ENCODE measurements around the gene POR.

POR gene

GRCh38 chr7:75980430-75981202, 65.7 kb downstream of the POR start:
- H3K36me3 ChIP-seq (ENCODE audit: insufficient read depth, low read length): peaks cover 4% of the 10 kb centered on the region; the same call in 1 of the 2 replicates
- no peak overlapping the region for H3K9ac ChIP-seq (ENCODE audit: low read depth, low read length)
- H3K4me1 ChIP-seq (ENCODE audit: insufficient read depth, low read length): no peaks in the 10 kb centered on the region
- H3K9me3 ChIP-seq (ENCODE audit: control insufficient read depth, insufficient read depth, low read length): no peaks in the 10 kb centered on the region

GRCh38 chr7:75981203-75981452, 66.2 kb downstream of the POR start:
- Histone ChIP-seq H3K9ac (ENCODE audit: low read depth, low read length) (no peak overlapping the region), H3K36me3 (ENCODE audit: insufficient read depth, low read length) (peaks cover 4% of the 10 kb centered on the region; the same call in 1 of the 2 replicates), H3K4me1 (ENCODE audit: insufficient read depth, low read length) (no peaks in the 10 kb centered on the region), H3K9me3 (ENCODE audit: control insufficient read depth, insufficient read depth, low read length) (no peaks in the 10 kb centered on the region)

DNA sequence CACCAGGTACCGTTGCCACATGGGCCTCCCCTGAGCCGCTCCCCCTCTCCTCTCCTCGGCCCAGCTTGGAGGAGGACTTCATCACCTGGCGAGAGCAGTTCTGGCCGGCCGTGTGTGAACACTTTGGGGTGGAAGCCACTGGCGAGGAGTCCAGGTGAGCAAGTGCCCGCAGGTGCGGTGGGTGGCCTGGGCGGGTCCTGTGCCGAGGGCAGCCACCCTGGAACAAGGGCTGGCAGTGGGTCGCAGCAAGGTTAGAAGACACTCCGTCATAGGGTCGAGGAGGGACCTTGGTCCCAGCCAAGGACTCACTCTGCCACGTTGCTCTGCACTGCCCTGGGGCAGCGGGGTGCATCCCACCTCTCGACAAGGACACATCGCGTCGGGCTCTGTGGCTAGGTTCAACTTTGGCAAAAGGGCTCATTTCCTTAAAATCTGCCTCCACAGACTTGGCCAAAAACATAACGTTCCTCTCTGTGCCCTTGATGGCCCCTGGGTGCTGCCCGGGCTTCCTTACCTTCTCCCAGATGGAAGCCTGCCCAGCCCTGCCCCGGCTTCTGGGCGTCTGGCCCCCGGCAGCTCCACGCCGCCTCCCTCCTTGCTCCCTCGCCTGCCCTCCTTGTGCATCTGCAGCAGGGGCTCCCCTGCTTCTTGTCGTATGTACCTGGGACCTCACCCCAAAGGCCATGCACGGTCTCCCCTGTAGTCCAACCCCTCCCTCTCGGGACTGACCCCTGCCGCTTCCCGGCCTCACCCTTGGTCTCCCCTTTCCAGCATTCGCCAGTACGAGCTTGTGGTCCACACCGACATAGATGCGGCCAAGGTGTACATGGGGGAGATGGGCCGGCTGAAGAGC, 66.7 kb downstream of the POR start:
- H3K9me3 ChIP-seq (ENCODE audit: control insufficient read depth, insufficient read depth, low read length): no peaks in the 10 kb centered on the region
- H3K9ac ChIP-seq (ENCODE audit: low read depth, low read length): no peak overlapping the region
- no peaks in the 10 kb centered on the region for H3K4me1 ChIP-seq (ENCODE audit: insufficient read depth, low read length)
- peaks cover 4% of the 10 kb centered on the region; the same call in 1 of the 2 replicates for H3K36me3 ChIP-seq (ENCODE audit: insufficient read depth, low read length)

GRCh38 chr7:75982306-75983064, 67.5 kb downstream of the POR start:
- Histone ChIP-seq H3K9ac (ENCODE audit: low read depth, low read length) (no peak overlapping the region), H3K4me1 (ENCODE audit: insufficient read depth, low read length) (no peaks in the 10 kb centered on the region), H3K36me3 (ENCODE audit: insufficient read depth, low read length) (peaks cover 4% of the 10 kb centered on the region; the same call in 1 of the 2 replicates)

GRCh38 chr7:75983471-75984129, 68.6 kb downstream of the POR start:
- H3K9ac ChIP-seq (ENCODE audit: low read depth, low read length): no peak overlapping the region
- H3K36me3 ChIP-seq (ENCODE audit: insufficient read depth, low read length): peaks cover 4% of the 10 kb centered on the region
- H3K4me1 ChIP-seq (ENCODE audit: insufficient read depth, low read length): no peaks in the 10 kb centered on the region
- no peaks in the 10 kb centered on the region for H3K9me3 ChIP-seq (ENCODE audit: control insufficient read depth, insufficient read depth, low read length)

More at GRCh38 chr7:75982306-75983064, 67.5 kb downstream of the POR start:
- H3K9me3 ChIP-seq (ENCODE audit: control insufficient read depth, insufficient read depth, low read length): no peaks in the 10 kb centered on the region

GRCh38 chr7:75984130-75985008, 69.4 kb downstream of the POR start:
- Histone ChIP-seq H3K9ac (ENCODE audit: low read depth, low read length) (no peak overlapping the region), H3K4me1 (ENCODE audit: insufficient read depth, low read length) (peaks cover 3% of the 10 kb centered on the region; the same call in 1 of the 2 replicates), H3K9me3 (ENCODE audit: control insufficient read depth, insufficient read depth, low read length) (no peaks in the 10 kb centered on the region), H3K36me3 (ENCODE audit: insufficient read depth, low read length) (peaks cover 4% of the 10 kb centered on the region)

- H3K9me3 ChIP-seq (ENCODE audit: control insufficient read depth, insufficient read depth, low read length): no peaks in the 10 kb centered on the region
- no peak overlapping the region for H3K9ac ChIP-seq (ENCODE audit: low read depth, low read length)
- H3K4me1 ChIP-seq (ENCODE audit: insufficient read depth, low read length): peaks cover 5% of the 10 kb centered on the region; the same call in 1 of the 2 replicates
- H3K36me3 ChIP-seq (ENCODE audit: insufficient read depth, low read length): peaks cover 4% of the 10 kb centered on the region
These were observed 70.1 kb downstream of the POR start for GRCh38 chr7:75985009-75985517.

DNA sequence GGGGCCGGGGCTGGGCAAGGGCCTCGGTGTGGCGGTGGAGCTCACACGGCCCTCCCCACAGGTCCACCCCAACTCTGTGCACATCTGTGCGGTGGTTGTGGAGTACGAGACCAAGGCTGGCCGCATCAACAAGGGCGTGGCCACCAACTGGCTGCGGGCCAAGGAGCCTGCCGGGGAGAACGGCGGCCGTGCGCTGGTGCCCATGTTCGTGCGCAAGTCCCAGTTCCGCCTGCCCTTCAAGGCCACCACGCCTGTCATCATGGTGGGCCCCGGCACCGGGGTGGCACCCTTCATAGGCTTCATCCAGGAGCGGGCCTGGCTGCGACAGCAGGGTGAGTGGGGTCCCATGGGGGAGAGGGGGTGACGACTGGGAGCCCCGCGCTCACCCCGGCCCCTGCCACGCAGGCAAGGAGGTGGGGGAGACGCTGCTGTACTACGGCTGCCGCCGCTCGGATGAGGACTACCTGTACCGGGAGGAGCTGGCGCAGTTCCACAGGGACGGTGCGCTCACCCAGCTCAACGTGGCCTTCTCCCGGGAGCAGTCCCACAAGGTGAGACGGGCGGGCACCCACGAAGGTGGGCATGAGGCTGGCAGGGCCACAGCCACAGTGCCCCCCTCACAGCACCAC, 70.7 kb downstream of the POR start:
- H3K9me3 ChIP-seq (ENCODE audit: control insufficient read depth, insufficient read depth, low read length): no peaks in the 10 kb centered on the region
- H3K4me1 ChIP-seq (ENCODE audit: insufficient read depth, low read length): peaks cover 5% of the 10 kb centered on the region; the same call in 1 of the 2 replicates
- no peak overlapping the region for H3K9ac ChIP-seq (ENCODE audit: low read depth, low read length)
- H3K36me3 ChIP-seq (ENCODE audit: insufficient read depth, low read length): peaks cover 4% of the 10 kb centered on the region

DNA sequence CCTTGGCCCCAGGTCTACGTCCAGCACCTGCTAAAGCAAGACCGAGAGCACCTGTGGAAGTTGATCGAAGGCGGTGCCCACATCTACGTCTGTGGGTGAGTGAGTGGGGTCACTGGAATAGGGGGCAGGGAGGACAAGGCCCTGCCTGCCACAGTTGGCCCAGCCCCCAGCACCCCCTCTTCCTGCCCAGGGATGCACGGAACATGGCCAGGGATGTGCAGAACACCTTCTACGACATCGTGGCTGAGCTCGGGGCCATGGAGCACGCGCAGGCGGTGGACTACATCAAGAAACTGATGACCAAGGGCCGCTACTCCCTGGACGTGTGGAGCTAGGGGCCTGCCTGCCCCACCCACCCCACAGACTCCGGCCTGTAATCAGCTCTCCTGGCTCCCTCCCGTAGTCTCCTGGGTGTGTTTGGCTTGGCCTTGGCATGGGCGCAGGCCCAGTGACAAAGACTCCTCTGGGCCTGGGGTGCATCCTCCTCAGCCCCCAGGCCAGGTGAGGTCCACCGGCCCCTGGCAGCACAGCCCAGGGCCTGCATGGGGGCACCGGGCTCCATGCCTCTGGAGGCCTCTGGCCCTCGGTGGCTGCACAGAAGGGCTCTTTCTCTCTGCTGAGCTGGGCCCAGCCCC, 71.3 kb downstream of the POR start:
- Histone ChIP-seq H3K9ac (ENCODE audit: low read depth, low read length) (no peak overlapping the region), H3K4me1 (ENCODE audit: insufficient read depth, low read length) (peaks cover 10% of the 10 kb centered on the region; the same call in 1 of the 2 replicates), H3K9me3 (ENCODE audit: control insufficient read depth, insufficient read depth, low read length) (no peaks in the 10 kb centered on the region), H3K36me3 (ENCODE audit: insufficient read depth, low read length) (no peaks in the 10 kb centered on the region; the same call in 1 of the 2 replicates)

DNA sequence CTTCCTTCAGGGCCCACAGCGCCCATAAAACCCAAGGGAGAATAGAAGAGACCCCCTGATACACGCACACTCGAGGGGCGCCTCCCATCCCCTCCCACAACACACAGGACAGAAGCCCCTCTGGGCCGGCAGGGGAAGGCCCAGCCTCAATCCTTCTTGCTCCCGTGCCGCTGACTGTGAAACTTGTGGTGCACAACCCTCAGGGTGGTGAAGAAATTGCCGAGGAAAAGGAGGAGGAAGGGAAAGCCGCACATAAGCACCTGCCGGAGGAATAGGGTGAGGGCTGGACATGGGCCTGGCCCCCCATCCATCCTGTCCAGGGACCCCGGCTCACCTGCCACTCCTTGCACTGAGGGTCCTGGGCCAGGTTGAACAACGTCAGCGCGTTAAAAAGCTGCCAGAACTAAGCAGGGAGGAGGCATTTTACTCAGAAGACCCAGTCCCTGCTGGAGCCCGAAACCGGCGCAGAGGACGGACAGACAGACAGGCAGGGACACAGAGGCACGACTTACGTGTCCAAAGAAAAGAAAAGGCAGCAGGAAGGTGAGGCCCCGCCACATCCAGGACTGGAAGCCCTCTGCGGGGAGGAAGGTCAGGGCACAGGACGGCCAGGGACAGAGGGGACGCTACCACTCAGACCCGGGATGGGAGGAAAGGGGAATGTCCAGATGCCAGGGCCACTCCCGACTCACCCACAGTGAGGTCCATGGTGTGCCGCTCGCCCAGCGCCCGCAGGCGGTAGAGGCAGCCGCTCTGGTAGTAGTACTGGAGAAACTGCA, 72.3 kb downstream of the POR start:
- peaks cover 10% of the 10 kb centered on the region; the same call in 1 of the 2 replicates for H3K4me1 ChIP-seq (ENCODE audit: insufficient read depth, low read length)
- H3K9ac ChIP-seq (ENCODE audit: low read depth, low read length): no peak overlapping the region
- H3K36me3 ChIP-seq (ENCODE audit: insufficient read depth, low read length): no peaks in the 10 kb centered on the region; the same call in 1 of the 2 replicates
- H3K9me3 ChIP-seq (ENCODE audit: control insufficient read depth, insufficient read depth, low read length): no peaks in the 10 kb centered on the region

DNA sequence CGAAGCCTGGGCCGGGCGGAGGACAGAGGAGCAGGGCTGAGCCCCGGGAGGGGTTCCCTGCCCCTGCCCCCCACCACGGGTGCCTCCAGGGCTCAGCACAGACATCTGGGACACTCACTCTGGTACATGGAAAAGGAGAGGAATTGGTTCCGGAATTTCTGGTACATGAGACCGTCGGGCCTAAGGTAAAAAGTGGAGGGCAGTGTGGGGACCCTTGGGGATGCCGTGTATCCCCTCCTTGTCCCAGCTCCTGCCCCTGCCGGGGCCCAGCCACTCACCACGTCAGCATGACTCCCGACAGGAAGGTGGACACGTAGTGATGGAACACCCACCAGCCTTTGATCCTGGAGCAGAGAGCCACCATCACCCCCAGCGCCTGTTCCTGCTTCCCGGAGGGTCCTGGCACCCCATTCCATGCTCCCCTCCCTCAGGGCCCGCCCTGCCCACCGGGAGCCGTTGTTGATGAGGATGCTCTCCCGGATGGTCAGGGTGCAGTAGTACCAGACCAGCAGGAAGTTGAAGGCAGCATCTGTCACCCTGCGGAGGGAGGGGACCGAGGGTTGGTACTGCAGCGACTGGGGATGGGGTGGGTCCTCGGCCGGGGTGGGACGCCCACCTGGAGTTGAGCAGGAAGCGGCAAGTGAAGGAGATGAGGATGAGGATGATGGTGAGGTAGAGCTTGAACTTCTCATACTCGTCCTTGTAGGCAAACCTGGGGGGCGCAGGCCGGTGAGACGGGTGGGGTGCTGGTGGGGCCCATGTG, 73.0 kb downstream of the POR start:
- Histone ChIP-seq H3K4me1 (ENCODE audit: insufficient read depth, low read length) (peaks cover 10% of the 10 kb centered on the region; the same call in 1 of the 2 replicates), H3K9ac (ENCODE audit: low read depth, low read length) (no peak overlapping the region), H3K9me3 (ENCODE audit: control insufficient read depth, insufficient read depth, low read length) (no peaks in the 10 kb centered on the region), H3K36me3 (ENCODE audit: insufficient read depth, low read length) (no peaks in the 10 kb centered on the region; the same call in 1 of the 2 replicates)

Data from ES-I3 (cell line).